ENCODE measurements around the gene CXCL1. TPM values are rescaled to one million over a fixed set of nuclear protein-coding genes. Genes with fewer than 3 reads are reported as not detected.
A peak's percentile ranks its signal among the peaks of the same experiment; 100 is the strongest.

CXCL1 gene
- total RNA-seq = 10 to 100 TPM; 17.1 to 52.7 TPM

DNA sequence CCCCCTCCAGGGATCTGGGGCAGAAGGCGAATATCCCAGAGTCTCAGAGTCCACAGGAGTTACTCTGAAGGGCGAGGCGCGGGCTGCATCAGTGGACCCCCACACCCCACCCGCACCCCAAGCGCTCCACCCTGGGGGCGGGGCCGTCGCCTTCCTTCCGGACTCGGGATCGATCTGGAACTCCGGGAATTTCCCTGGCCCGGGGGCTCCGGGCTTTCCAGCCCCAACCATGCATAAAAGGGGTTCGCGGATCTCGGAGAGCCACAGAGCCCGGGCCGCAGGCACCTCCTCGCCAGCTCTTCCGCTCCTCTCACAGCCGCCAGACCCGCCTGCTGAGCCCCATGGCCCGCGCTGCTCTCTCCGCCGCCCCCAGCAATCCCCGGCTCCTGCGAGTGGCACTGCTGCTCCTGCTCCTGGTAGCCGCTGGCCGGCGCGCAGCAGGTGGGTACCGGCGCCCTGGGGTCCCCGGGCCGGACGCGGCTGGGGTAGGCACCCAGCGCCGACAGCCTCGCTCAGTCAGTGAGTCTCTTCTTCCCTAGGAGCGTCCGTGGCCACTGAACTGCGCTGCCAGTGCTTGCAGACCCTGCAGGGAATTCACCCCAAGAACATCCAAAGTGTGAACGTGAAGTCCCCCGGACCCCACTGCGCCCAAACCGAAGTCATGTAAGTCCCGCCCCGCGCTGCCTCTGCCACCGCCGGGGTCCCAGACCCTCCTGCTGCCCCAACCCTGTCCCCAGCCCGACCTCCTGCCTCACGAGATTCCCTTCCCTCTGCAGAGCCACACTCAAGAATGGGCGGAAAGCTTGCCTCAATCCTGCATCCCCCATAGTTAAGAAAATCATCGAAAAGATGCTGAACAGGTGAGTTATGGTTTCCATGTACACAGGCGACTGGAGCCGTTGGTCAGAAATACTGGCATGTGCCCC, at the start of gene CXCL1:
TSS of gene CXCL1 (plus strand) at position 264 of the 926 bp plus-strand sequence. CDS start at position 342, 78 bp downstream.
- TF ChIP-seq, protein P1, sequence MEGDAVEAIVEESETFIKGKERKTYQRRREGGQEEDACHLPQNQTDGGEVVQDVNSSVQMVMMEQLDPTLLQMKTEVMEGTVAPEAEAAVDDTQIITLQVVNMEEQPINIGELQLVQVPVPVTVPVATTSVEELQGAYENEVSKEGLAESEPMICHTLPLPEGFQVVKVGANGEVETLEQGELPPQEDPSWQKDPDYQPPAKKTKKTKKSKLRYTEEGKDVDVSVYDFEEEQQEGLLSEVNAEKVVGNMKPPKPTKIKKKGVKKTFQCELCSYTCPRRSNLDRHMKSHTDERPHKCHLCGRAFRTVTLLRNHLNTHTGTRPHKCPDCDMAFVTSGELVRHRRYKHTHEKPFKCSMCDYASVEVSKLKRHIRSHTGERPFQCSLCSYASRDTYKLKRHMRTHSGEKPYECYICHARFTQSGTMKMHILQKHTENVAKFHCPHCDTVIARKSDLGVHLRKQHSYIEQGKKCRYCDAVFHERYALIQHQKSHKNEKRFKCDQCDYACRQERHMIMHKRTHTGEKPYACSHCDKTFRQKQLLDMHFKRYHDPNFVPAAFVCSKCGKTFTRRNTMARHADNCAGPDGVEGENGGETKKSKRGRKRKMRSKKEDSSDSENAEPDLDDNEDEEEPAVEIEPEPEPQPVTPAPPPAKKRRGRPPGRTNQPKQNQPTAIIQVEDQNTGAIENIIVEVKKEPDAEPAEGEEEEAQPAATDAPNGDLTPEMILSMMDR (IDR thresholded peaks at IDR 0.05) = no peak
- TF ChIP-seq POLR2A (IDR thresholded peaks at IDR 0.05) = peak; percentile 25 to 83 (median 83)
- Histone ChIP-seq H3K36me3 (replicated peaks in 1 of 2; ENCODE audit: insufficient read depth in 1 of 2, low read depth in 2 of 2) (no peaks in the 10 kb centered on the region), H3K27ac (peak within 1 kb of the TSS in 3 of 4 donors; percentile 25 to 85 (median 59)), H3K27me3 (no peaks in the 10 kb centered on the region), H3K9me3 (no peaks in the 10 kb centered on the region), H3K4me1 (peaks cover 5% of the 10 kb centered on the region), H3K4me3 (peak within 1 kb of the TSS; percentile 6 to 55)
- DNase-seq (peak; percentile 46 to 61 (median 48)), ATAC-seq (peak; percentile 69)
- intact Hi-C loops (cut with DNase I) = loop anchor here (10.0 kb wide), 2 partner anchors 145 to 205 kb away; no protein-coding TSS in a partner anchor
- 6 to 42% methylated on average over 13 to 61 of the region's 61 CpGs for WGBS, 2 donors

DNA sequence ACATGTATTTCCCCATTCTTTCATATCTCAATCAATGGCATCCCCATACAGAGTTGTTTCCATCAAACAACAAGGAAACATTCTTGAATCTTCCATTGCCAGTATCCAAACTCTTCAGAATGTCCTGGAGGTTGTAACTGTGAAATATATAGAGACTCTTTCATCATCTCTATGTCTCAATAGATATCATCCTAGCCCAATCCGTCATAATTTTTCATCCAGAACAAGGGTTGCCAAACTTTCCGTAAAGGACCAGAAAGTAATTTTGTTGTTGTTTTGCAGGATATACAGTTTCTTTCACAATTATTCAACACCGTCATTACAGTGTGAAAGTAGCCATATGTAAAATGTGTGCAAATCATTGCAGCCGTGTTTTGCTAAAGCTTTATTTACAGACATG, 47.9 kb upstream of the CXCL1 start:
- intact Hi-C loops (cut with DNase I) = no loop called here
- Histone ChIP-seq H3K27ac (no peak overlapping the region), H3K4me3 (no peak overlapping the region), H3K27me3 (no peaks in the 10 kb centered on the region), H3K9me3 (no peaks in the 10 kb centered on the region), H3K36me3 (replicated peaks in 1 of 2; ENCODE audit: insufficient read depth in 1 of 2, low read depth in 2 of 2) (no peaks in the 10 kb centered on the region), H3K4me1 (no peaks in the 10 kb centered on the region)
- ATAC-seq (no peak), DNase-seq (no peak)
- no peak for TF ChIP-seq POLR2A (IDR thresholded peaks at IDR 0.05)
- WGBS, 2 donors = 65 to 69% methylated on average over 4 of the region's 4 CpGs

DNA sequence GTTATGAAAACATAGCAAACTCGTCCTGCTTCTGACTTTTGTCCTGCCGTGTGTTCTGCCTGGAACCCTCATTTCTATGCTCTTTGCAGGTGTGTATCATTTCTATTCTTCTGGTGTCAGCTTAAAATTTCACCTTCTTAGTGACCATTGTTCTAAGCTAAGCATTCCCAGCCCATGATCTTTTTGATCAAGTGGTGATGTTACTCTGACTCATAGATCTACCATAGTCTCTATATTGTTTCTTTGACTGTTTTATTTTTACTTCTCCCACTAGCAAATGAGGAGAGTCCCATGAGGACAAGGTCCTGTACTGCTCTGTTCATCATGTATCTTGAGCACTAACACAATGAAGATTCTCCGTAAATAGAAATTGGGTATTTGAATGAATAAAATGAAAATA, 46.8 kb upstream of the CXCL1 start:
- no peaks in the 10 kb centered on the region for H3K9me3 ChIP-seq
- intact Hi-C loops (cut with DNase I) = no loop called here
- ATAC-seq (no peak), DNase-seq (no peak)
- TF ChIP-seq, protein P1 (IDR thresholded peaks at IDR 0.05) = no peak
- TF ChIP-seq POLR2A (IDR thresholded peaks at IDR 0.05) = no peak
- H3K4me3 ChIP-seq = no peak overlapping the region
- H3K27me3 ChIP-seq = no peaks in the 10 kb centered on the region
- H3K36me3 ChIP-seq (replicated peaks in 1 of 2; ENCODE audit: insufficient read depth in 1 of 2, low read depth in 2 of 2) = no peaks in the 10 kb centered on the region
- WGBS, 2 donors = 68 to 75% methylated on average over 3 of the region's 3 CpGs
- H3K27ac ChIP-seq = no peak overlapping the region
- no peaks in the 10 kb centered on the region for H3K4me1 ChIP-seq

DNA sequence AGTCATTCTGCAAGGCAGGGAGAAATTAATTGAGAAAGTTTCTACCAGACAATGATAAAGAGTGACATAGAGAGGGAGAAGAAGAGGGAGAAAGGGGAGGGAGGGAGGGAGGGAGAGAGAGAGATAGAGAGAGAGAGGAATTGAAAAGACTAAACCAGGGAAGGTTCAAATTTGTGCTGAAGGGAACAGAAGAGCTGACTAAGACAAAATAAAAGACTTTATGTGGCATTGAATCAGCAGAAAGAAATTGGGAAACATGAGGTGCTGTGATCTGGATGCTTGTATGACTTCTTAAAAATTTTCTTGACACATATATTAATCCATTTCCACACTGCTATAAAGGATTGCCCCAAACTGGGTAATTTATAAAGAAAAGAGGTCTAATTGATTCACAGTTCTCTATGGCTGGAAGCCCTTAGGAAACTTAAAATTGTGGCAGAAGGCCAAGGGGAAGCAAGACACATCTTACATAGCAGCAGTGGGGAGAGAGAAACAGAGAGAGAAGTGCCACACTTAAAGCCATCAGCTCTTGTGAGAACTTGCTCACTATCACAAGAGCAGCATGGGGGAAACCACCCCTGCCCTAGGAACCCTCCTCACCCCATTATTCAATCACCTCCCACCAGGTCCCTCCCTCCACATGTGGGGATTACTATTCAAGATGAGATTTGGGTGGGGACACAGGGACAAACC, 46.2 kb upstream of the CXCL1 start:
- no peak for TF ChIP-seq POLR2A (IDR thresholded peaks at IDR 0.05)
- TF ChIP-seq, protein P1 (IDR thresholded peaks at IDR 0.05) = no peak
- Histone ChIP-seq H3K27me3 (no peaks in the 10 kb centered on the region), H3K4me1 (no peaks in the 10 kb centered on the region), H3K27ac (no peak overlapping the region), H3K9me3 (no peaks in the 10 kb centered on the region), H3K36me3 (replicated peaks in 1 of 2; ENCODE audit: insufficient read depth in 1 of 2, low read depth in 2 of 2) (no peaks in the 10 kb centered on the region), H3K4me3 (no peak overlapping the region)
- ATAC-seq (no peak), DNase-seq (no peak)
- intact Hi-C loops (cut with DNase I) = no loop called here

DNA sequence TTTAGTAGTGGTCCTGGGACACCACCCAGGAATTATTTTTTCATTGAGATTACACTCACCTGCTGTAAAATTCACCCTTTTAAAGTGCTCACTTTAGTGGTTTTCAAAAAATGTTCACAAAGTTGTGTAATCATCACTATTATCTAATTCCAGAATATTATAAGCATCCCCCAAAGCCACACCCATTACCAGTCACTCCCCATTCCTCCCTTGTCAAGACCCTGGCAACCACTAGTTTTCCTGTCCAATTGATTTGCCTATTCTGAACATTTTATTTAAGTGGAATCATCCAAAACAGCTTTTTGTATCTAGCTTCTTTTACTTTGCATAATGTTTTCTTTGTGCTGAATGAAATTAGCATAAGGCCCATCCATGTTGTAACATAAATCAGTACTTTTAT, 45.4 kb upstream of the CXCL1 start:
- H3K9me3 ChIP-seq = no peaks in the 10 kb centered on the region
- intact Hi-C loops (cut with DNase I) = no loop called here
- TF ChIP-seq, protein P1 (IDR thresholded peaks at IDR 0.05) = no peak
- TF ChIP-seq POLR2A (IDR thresholded peaks at IDR 0.05) = no peak
- ATAC-seq (no peak), DNase-seq (no peak)
- no peak overlapping the region for H3K4me3 ChIP-seq
- no peak overlapping the region for H3K27ac ChIP-seq
- H3K36me3 ChIP-seq (replicated peaks in 1 of 2; ENCODE audit: insufficient read depth in 1 of 2, low read depth in 2 of 2) = no peaks in the 10 kb centered on the region
- no peaks in the 10 kb centered on the region for H3K4me1 ChIP-seq
- no peaks in the 10 kb centered on the region for H3K27me3 ChIP-seq

All from body of pancreas (tissue), 4 donors.